CD4-positive, alpha-beta T cell treated with Interleukin-4 for 1 hour (primary cell): ENCODE results near the gene EPHA3.

Source experiments
- DNase-seq, 2 donors: peaks; one replicate each; pipeline ENCODE4 v3.0.0-alpha.2; 2020 to 2022

The EPHA3 gene

GRCh38 chr3:89234620-89235019 lies 127.2 kb downstream of the EPHA3 start:
- no peak for DNase-seq

- DNase-seq, result no peak
These were observed 131.4 kb downstream of the EPHA3 start for GRCh38 chr3:89238846-89239245.

- DNase-seq, result no peak
These were observed 132.4 kb downstream of the EPHA3 start for GRCh38 chr3:89239774-89240173.

GRCh38 chr3:89245612-89246011 lies 138.2 kb downstream of the EPHA3 start:
- DNase-seq, result no peak

GRCh38 chr3:89246326-89246725 lies 138.9 kb downstream of the EPHA3 start:
- no peak for DNase-seq

GRCh38 chr3:89250742-89251141 lies 143.3 kb downstream of the EPHA3 start:
- no peak for DNase-seq

- no peak for DNase-seq
These were observed 144.6 kb downstream of the EPHA3 start for GRCh38 chr3:89252016-89252415.

- DNase-seq, result no peak
These were observed 145.4 kb downstream of the EPHA3 start for GRCh38 chr3:89252860-89253259.

GRCh38 chr3:89256395-89256794 lies 149.0 kb downstream of the EPHA3 start:
- no peak for DNase-seq

- DNase-seq, result no peak
These were observed 149.5 kb downstream of the EPHA3 start for GRCh38 chr3:89256882-89257281.

- no peak for DNase-seq
These were observed 153.3 kb downstream of the EPHA3 start for GRCh38 chr3:89260721-89261120.

- DNase-seq, result no peak
These were observed 154.3 kb downstream of the EPHA3 start for GRCh38 chr3:89261673-89262072.

GRCh38 chr3:89262309-89262929 lies 155.0 kb downstream of the EPHA3 start:
- DNase-seq, result no peak

GRCh38 chr3:89264037-89264560 lies 156.7 kb downstream of the EPHA3 start:
- DNase-seq, result no peak

- no peak for DNase-seq
These were observed 158.7 kb downstream of the EPHA3 start for GRCh38 chr3:89266074-89266473.

GRCh38 chr3:89268059-89268458 lies 160.6 kb downstream of the EPHA3 start:
- no peak for DNase-seq

GRCh38 chr3:89270201-89270600 lies 162.8 kb downstream of the EPHA3 start:
- no peak for DNase-seq

GRCh38 chr3:89275001-89275400 lies 167.6 kb downstream of the EPHA3 start:
- DNase-seq, result no peak

- no peak for DNase-seq
These were observed 168.7 kb downstream of the EPHA3 start for GRCh38 chr3:89276116-89276515.

- no peak for DNase-seq
These were observed 171.0 kb downstream of the EPHA3 start for GRCh38 chr3:89278302-89279025.

- DNase-seq, result no peak
These were observed 172.9 kb downstream of the EPHA3 start for GRCh38 chr3:89280301-89280700.

- DNase-seq, result no peak
These were observed 173.5 kb downstream of the EPHA3 start for GRCh38 chr3:89280822-89281365.

- no peak for DNase-seq
These were observed 180.6 kb downstream of the EPHA3 start for GRCh38 chr3:89287902-89288508.
